Measurements from ENCODE around the gene TBCB.

TBCB gene

GRCh38 chr19:36151144-36152018, 36.1 kb downstream of the TBCB start:
- no peak overlapping the region for H3K4me3 ChIP-seq (ENCODE audit: low read length)
- no peak for TF ChIP-seq EZH2phosphoT487 (IDR thresholded peaks at IDR 0.05; ENCODE audit: low read length)
- TF ChIP-seq CTCF (IDR thresholded peaks at IDR 0.05; ENCODE audit: low read length): no peak
- TF ChIP-seq EZH2 (optimal IDR thresholded peaks at IDR 0.05; ENCODE audit: low read depth, low read length): no peak

GRCh38 chr19:36152019-36152351, 36.7 kb downstream of the TBCB start:
- H2AFZ ChIP-seq (ENCODE audit: low read length): no peak overlapping the region
- H4K20me1 ChIP-seq (ENCODE audit: insufficient read depth, low read length): no peaks in the 10 kb centered on the region
- H3K79me2 ChIP-seq (ENCODE audit: low read length): no peaks in the 10 kb centered on the region
- no peak for DNase-seq
- no peaks in the 10 kb centered on the region for H3K9me3 ChIP-seq (replicated peaks; ENCODE audit: insufficient read depth, low read length)
- H3K9ac ChIP-seq (ENCODE audit: low read length): no peak overlapping the region
- no peak overlapping the region for H3K27ac ChIP-seq (ENCODE audit: low read length)
- H3K36me3 ChIP-seq (replicated peaks; ENCODE audit: insufficient read depth, low read length): 0 out of 2 replicates have a peak, but pooled peaks cover 4% of the 10 kb centered on the region
- no peaks in the 10 kb centered on the region for H3K9me2 ChIP-seq (replicated peaks; ENCODE audit: insufficient read depth, low read length)
- no peaks in the 10 kb centered on the region for H3K27me3 ChIP-seq (replicated peaks; ENCODE audit: insufficient read depth, low read length)
- H3K4me3 ChIP-seq (ENCODE audit: low read length): no peak overlapping the region
- TF ChIP-seq CTCF (IDR thresholded peaks at IDR 0.05; ENCODE audit: low read length): no peak
- TF ChIP-seq EZH2 (optimal IDR thresholded peaks at IDR 0.05; ENCODE audit: low read depth, low read length): no peak
- H3K4me1 ChIP-seq (ENCODE audit: low read length): no peaks in the 10 kb centered on the region
- H3K4me2 ChIP-seq (ENCODE audit: low read depth, low read length): no peak overlapping the region
- no peaks in the 10 kb centered on the region for H3F3A ChIP-seq (ENCODE audit: insufficient read depth, low read length)

More at GRCh38 chr19:36151144-36152018, 36.1 kb downstream of the TBCB start:
- no peaks in the 10 kb centered on the region for H3K79me2 ChIP-seq (ENCODE audit: low read length)
- H2AFZ ChIP-seq (ENCODE audit: low read length): no peak overlapping the region
- no peak overlapping the region for H3K9ac ChIP-seq (ENCODE audit: low read length)
- H3K4me1 ChIP-seq (ENCODE audit: low read length): no peaks in the 10 kb centered on the region
- H3F3A ChIP-seq (ENCODE audit: insufficient read depth, low read length): no peaks in the 10 kb centered on the region
- no peaks in the 10 kb centered on the region for H4K20me1 ChIP-seq (ENCODE audit: insufficient read depth, low read length)
- 0 out of 2 replicates have a peak, but pooled peaks cover 4% of the 10 kb centered on the region for H3K36me3 ChIP-seq (replicated peaks; ENCODE audit: insufficient read depth, low read length)
- H3K9me3 ChIP-seq (replicated peaks; ENCODE audit: insufficient read depth, low read length): no peaks in the 10 kb centered on the region
- DNase-seq: no peak
- H3K9me2 ChIP-seq (replicated peaks; ENCODE audit: insufficient read depth, low read length): no peaks in the 10 kb centered on the region
- H3K4me2 ChIP-seq (ENCODE audit: low read depth, low read length): no peak overlapping the region
- no peaks in the 10 kb centered on the region for H3K27me3 ChIP-seq (replicated peaks; ENCODE audit: insufficient read depth, low read length)
- no peak overlapping the region for H3K27ac ChIP-seq (ENCODE audit: low read length)

- no peak within 1 kb of the TSS for H3K9ac ChIP-seq (ENCODE audit: low read length)
- no peaks in the 10 kb centered on the region for H3K79me2 ChIP-seq (ENCODE audit: low read length)
- no peaks in the 10 kb centered on the region for H4K20me1 ChIP-seq (ENCODE audit: insufficient read depth, low read length)
- H3K4me3 ChIP-seq (ENCODE audit: low read length): no peak within 1 kb of the TSS
- H3K9me3 ChIP-seq (replicated peaks; ENCODE audit: insufficient read depth, low read length): no peaks in the 10 kb centered on the region
- no peak within 1 kb of the TSS for H3K27ac ChIP-seq (ENCODE audit: low read length)
- no peak within 1 kb of the TSS for H3K4me2 ChIP-seq (ENCODE audit: low read depth, low read length)
- 0 out of 2 replicates have a peak, but pooled peaks cover 4% of the 10 kb centered on the region for H3K36me3 ChIP-seq (replicated peaks; ENCODE audit: insufficient read depth, low read length)
- H3F3A ChIP-seq (ENCODE audit: insufficient read depth, low read length): no peaks in the 10 kb centered on the region
- DNase-seq: no peak
- no peaks in the 10 kb centered on the region for H3K27me3 ChIP-seq (replicated peaks; ENCODE audit: insufficient read depth, low read length)
- H3K4me1 ChIP-seq (ENCODE audit: low read length): no peaks in the 10 kb centered on the region
- no peak within 1 kb of the TSS for H2AFZ ChIP-seq (ENCODE audit: low read length)
- H3K9me2 ChIP-seq (replicated peaks; ENCODE audit: insufficient read depth, low read length): no peaks in the 10 kb centered on the region
- TF ChIP-seq CTCF (IDR thresholded peaks at IDR 0.05; ENCODE audit: low read length): no peak
- TF ChIP-seq EZH2phosphoT487 (IDR thresholded peaks at IDR 0.05; ENCODE audit: low read length): no peak
- TF ChIP-seq EZH2 (optimal IDR thresholded peaks at IDR 0.05; ENCODE audit: low read depth, low read length): no peak
These were observed 37.3 kb downstream of the TBCB start, which contains the start of gene COX7A1 for GRCh38 chr19:36152352-36153091. TSS of gene COX7A1 (minus strand) at chr19:36152447. CDS start at chr19:36152407, 40 bp downstream.
